Peyer's patch (tissue), 4 donors: ENCODE measurements around the gene ROBO3.

ENCODE experiments used
- POLR2A ChIP-seq, 2 donors: fragments of 450-650 bp; IDR thresholded peaks; one replicate each; pipeline ENCODE4 v1.5.1; 2017; ENCODE audit warnings: antibody characterized with exemption in 2 of 2, mild to moderate bottlenecking in 2 of 2, moderate library complexity in 2 of 2
- TF ChIP-seq, protein P1 (sequence below), 6 experiments: fragments of 450-650 bp in 4 of 6; fragments of 200-600 bp in 2 of 6; sonication (generic) in 1 of 6; IDR thresholded peaks; one replicate each; pipeline ENCODE4 v1.5.1; 2017 to 2019; ENCODE audit warnings: antibody characterized with exemption in 6 of 6, mild to moderate bottlenecking in 3 of 6, moderate library complexity in 1 of 6

DNA sequence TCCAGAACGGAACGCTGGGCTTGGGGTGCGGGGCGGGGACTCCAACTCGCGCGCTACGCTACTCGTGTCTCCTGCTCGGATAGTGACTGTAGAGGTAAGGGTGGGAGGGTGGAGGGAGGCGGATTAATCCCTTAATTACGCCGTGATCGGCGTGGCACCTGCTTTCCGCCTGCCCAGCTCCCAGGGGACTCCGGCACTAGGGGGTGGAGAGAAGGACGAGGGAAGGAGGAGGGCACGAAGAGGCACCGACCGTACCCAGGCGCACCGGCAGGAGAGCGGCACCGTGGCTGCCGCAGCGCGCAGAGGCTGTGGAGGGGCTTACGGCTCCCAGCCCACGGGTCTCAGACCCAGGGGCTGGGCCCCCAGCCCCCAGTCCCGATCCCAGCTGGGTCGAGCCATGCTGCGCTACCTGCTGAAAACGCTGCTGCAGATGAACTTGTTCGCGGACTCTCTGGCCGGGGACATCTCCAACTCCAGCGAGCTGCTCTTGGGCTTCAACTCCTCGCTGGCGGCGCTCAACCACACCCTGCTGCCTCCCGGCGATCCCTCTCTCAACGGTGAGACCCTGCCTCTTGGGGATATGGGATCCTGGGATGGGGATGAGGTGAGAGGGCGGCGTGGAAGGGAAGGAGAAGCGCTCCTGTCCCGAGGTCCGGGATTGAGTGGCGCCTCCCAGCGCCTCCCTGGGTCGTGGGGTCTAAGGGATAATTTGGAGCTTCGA is at the start of gene ROBO3:
- TF ChIP-seq, protein P1, sequence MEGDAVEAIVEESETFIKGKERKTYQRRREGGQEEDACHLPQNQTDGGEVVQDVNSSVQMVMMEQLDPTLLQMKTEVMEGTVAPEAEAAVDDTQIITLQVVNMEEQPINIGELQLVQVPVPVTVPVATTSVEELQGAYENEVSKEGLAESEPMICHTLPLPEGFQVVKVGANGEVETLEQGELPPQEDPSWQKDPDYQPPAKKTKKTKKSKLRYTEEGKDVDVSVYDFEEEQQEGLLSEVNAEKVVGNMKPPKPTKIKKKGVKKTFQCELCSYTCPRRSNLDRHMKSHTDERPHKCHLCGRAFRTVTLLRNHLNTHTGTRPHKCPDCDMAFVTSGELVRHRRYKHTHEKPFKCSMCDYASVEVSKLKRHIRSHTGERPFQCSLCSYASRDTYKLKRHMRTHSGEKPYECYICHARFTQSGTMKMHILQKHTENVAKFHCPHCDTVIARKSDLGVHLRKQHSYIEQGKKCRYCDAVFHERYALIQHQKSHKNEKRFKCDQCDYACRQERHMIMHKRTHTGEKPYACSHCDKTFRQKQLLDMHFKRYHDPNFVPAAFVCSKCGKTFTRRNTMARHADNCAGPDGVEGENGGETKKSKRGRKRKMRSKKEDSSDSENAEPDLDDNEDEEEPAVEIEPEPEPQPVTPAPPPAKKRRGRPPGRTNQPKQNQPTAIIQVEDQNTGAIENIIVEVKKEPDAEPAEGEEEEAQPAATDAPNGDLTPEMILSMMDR (IDR thresholded peaks at IDR 0.05): no peak
- no peak for TF ChIP-seq POLR2A (IDR thresholded peaks at IDR 0.05)
